Right atrium auricular region (tissue), 2 donors: Measurements from ENCODE around the gene SRD5A3. TPM values are rescaled to one million over a fixed set of nuclear protein-coding genes. Genes with fewer than 3 reads are reported as not detected.

Experiments
- DNase-seq: peaks from one replicate; pipeline ENCODE4 v3.0.0-alpha.2; 2019; ENCODE audit warnings: low spot score
- H3K27ac ChIP-seq, 2 donors: fragments of 200-600 bp; sonication (generic); 1 replicate in 1 of 2; 2 replicates in 1 of 2; pipeline ENCODE4 v1.5.1; 2016 to 2019
- H3K27me3 ChIP-seq, 2 donors: fragments of 200-600 bp; sonication (generic); one replicate each; pipeline versions ENCODE4 v1.5.1 to v1.6.0; 2017 to 2019
- H3K36me3 ChIP-seq: fragments of 200-600 bp; sonication (generic); one replicate; pipeline ENCODE4 v1.5.1; 2016
- H3K4me1 ChIP-seq, 2 donors: fragments of 200-600 bp; sonication (generic); one replicate each; pipeline versions ENCODE4 v1.5.1 to v1.6.0; 2017 to 2019
- H3K4me3 ChIP-seq, 2 donors: fragments of 200-600 bp; sonication (generic); 1 replicate in 1 of 2; 2 replicates in 1 of 2; pipeline ENCODE4 v1.5.1; 2017 to 2019; ENCODE audit warnings: mild to moderate bottlenecking in 1 of 2, moderate library complexity in 1 of 2
- H3K9me3 ChIP-seq, 2 donors: fragments of 200-600 bp; sonication (generic); one replicate each; pipeline ENCODE4 v1.5.1; 2019
- CTCF ChIP-seq, 2 donors: fragments of 200-600 bp; sonication (generic); IDR thresholded peaks; one replicate each; pipeline ENCODE4 v1.5.1; 2019; ENCODE audit warnings: antibody characterized with exemption in 2 of 2
- total RNA-seq, 2 donors: library from RNA; depleted of rRNA; stranded (reverse); fragments of >200 nt; gene quantifications; one replicate each; pipeline ENCODE4 v1.1.0, GENCODE V29; 2016

SRD5A3 gene
- total RNA-seq, 2 donors from 2014 or later: 6.0 to 8.3 TPM

DNA sequence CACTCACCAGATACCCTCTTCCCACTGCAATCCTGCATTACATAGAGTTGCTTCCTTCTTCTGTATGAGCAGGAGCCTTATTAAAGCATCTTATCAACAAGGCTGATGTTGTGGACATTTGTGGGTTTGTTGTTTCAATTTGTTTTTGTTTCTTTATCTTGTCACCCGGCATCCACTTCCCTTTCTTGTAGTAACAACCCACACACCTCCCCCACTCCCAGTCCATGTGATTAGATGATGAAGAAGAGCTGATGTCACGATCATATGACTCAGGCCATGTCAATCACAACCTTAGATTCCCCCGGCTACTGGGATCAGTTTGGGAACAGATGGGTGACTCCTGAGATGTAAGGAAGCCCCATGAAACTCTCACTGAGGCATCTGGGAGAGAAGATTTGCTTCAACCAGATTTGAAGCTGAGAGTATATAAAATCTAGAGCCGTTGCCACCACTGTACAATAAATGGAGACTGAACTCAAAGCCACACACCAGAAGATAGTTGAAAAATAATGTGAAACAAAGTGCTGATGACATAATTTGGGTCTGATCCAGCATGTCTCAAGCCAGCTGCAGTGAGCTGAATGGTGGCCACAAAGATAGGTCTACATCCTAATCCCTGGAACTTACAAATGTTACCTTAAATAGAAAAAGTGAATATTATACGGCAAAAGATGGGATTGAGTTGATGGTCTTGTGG is 34.1 kb upstream of the SRD5A3 start:
- peaks cover 0 to 6% of the 10 kb centered on the region in 2 donors for H3K4me1 ChIP-seq
- H3K4me3 ChIP-seq: no peak overlapping the region
- no peaks in the 10 kb centered on the region for H3K36me3 ChIP-seq
- H3K9me3 ChIP-seq: no peaks in the 10 kb centered on the region
- TF ChIP-seq CTCF (IDR thresholded peaks at IDR 0.05): no peak
- peak overlapping the region; percentile 13 to 41 for H3K27ac ChIP-seq
- H3K27me3 ChIP-seq: no peaks in the 10 kb centered on the region
- no peak for DNase-seq

- no peaks in the 10 kb centered on the region for H3K27me3 ChIP-seq
- DNase-seq: no peak
- H3K36me3 ChIP-seq: no peaks in the 10 kb centered on the region
- TF ChIP-seq CTCF (IDR thresholded peaks at IDR 0.05): peak; percentile 50 to 65
- H3K9me3 ChIP-seq: no peaks in the 10 kb centered on the region
- no peak overlapping the region for H3K4me3 ChIP-seq
- H3K4me1 ChIP-seq: peaks cover 0 to 6% of the 10 kb centered on the region in 2 donors
- peak overlapping the region; percentile 13 to 41 for H3K27ac ChIP-seq
These were observed 33.4 kb upstream of the SRD5A3 start for GRCh38 chr4:55312489-55313101.

- no peaks in the 10 kb centered on the region for H3K36me3 ChIP-seq
- DNase-seq: no peak
- no peaks in the 10 kb centered on the region for H3K9me3 ChIP-seq
- TF ChIP-seq CTCF (IDR thresholded peaks at IDR 0.05): no peak
- peaks cover 0 to 6% of the 10 kb centered on the region in 2 donors for H3K4me1 ChIP-seq
- H3K27me3 ChIP-seq: no peaks in the 10 kb centered on the region
- H3K27ac ChIP-seq: no peak overlapping the region
- H3K4me3 ChIP-seq: no peak overlapping the region
These were observed 31.8 kb upstream of the SRD5A3 start for GRCh38 chr4:55314141-55314820.

DNA sequence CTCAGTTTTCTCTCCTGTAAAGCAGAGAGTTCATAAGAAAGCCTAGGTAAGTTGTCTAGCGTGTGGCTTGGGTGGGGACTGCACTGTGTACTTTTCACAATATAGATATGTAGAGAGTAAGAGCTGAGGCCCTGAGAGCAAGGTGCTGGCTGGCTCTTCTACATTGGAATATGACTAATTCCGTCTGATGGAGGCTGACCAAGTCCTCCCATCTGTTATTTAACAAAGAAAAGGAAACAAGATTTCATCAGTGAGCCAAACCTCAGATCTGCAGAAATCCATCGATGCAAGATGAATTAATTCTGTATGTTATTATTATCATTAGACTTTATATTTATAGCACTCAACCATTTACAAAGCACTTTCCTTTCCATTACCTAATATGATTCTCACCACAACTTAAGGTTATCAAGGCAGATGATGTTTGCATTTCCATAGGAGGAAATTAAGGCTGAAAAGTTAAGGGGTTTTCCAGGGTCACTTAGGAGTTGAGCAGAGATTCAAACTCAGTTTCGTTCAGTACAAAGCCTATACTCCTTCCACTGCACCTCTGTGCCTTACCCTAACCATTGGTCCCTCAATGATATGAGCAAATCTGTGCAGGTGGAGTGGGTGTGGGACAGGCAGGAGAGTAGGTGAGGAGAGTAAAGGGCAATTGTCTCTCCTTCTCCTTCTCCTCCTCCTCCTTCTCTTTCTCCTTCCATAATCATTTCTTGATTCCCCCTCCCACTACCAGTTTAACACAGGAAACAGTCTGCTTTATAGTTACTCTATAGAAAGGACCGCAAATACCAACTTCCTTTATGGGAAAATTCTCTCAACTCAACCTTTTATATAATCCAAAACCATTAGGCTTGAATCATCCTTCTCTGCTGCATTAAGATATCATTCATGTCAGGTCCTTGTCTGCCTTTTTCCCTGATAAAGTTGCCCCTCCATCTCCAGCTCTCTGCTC is 27.6 kb upstream of the SRD5A3 start:
- Histone ChIP-seq H3K36me3 (no peaks in the 10 kb centered on the region), H3K27me3 (no peaks in the 10 kb centered on the region), H3K4me3 (no peak overlapping the region), H3K27ac (no peak overlapping the region), H3K9me3 (no peaks in the 10 kb centered on the region), H3K4me1 (no peaks in the 10 kb centered on the region)
- TF ChIP-seq CTCF (IDR thresholded peaks at IDR 0.05): no peak
- DNase-seq: no peak

GRCh38 chr4:55321707-55322264 is 24.3 kb upstream of the SRD5A3 start:
- peak; percentile 44 to 74 for TF ChIP-seq CTCF (IDR thresholded peaks at IDR 0.05)
- Histone ChIP-seq H3K36me3 (no peaks in the 10 kb centered on the region), H3K9me3 (no peaks in the 10 kb centered on the region), H3K27me3 (no peaks in the 10 kb centered on the region), H3K4me3 (no peak overlapping the region), H3K27ac (no peak overlapping the region), H3K4me1 (no peaks in the 10 kb centered on the region)
- DNase-seq: peak; percentile 88
